Tibial nerve (tissue), 3 donors: Measurements from ENCODE around the gene IL31RA.
"Not testable (repeated sequence)": the region's sequence is repeated elsewhere in the genome, so short reads cannot be mapped to it uniquely, and the experiment has no call there.

Experiments used
- POLR2A ChIP-seq, 2 donors: fragments of 450-650 bp; IDR thresholded peaks; one replicate each; pipeline ENCODE4 v1.6.1; 2017; ENCODE audit warnings: antibody characterized with exemption in 2 of 2, mild to moderate bottlenecking in 2 of 2, moderate library complexity in 2 of 2
- TF ChIP-seq, protein P1 (sequence below), 5 experiments: fragments of 200-600 bp in 3 of 5; fragments of 450-650 bp in 2 of 5; sonication (generic) in 3 of 5; IDR thresholded peaks; one replicate each; pipeline ENCODE4 v1.5.1; 2016 to 2019; ENCODE audit warnings: antibody characterized with exemption in 5 of 5, mild to moderate bottlenecking in 3 of 5, moderate library complexity in 2 of 5

DNA sequence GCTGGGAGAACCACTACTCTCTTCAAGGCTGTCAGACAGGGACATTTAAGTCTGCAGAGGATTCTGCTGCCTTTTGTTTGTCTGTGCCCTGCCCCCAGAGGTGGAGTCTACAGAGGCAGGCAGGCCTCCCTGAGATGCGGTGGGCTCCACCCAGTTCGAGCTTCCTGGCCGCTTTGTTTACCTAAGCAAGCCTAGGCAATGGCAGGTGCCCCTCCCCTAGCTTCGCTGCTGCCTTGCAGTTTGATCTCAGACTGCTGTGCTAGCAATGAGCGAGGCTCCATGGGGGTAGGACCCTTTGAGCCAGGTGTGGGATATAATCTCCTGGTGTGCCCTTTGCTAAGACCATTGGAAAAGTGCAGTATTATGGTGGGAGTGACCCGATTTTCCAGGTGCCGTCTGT is 42.3 kb upstream of the IL31RA start:
- TF ChIP-seq, protein P1, sequence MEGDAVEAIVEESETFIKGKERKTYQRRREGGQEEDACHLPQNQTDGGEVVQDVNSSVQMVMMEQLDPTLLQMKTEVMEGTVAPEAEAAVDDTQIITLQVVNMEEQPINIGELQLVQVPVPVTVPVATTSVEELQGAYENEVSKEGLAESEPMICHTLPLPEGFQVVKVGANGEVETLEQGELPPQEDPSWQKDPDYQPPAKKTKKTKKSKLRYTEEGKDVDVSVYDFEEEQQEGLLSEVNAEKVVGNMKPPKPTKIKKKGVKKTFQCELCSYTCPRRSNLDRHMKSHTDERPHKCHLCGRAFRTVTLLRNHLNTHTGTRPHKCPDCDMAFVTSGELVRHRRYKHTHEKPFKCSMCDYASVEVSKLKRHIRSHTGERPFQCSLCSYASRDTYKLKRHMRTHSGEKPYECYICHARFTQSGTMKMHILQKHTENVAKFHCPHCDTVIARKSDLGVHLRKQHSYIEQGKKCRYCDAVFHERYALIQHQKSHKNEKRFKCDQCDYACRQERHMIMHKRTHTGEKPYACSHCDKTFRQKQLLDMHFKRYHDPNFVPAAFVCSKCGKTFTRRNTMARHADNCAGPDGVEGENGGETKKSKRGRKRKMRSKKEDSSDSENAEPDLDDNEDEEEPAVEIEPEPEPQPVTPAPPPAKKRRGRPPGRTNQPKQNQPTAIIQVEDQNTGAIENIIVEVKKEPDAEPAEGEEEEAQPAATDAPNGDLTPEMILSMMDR (IDR thresholded peaks at IDR 0.05), result not testable (repeated sequence)
- not testable (repeated sequence) for TF ChIP-seq POLR2A (IDR thresholded peaks at IDR 0.05)
